Neural cell (in vitro differentiated cells): ENCODE data around the gene EFCAB6. TPM values are rescaled to one million over a fixed set of nuclear protein-coding genes. Genes with fewer than 3 reads are reported as not detected.

Source experiments
- H2AFZ ChIP-seq: fragments of 200-600, 300-800 bp; sonication (generic), shearing (Covaris generic); 2 replicates; pipeline ENCODE4 v1.6.0; 2014; ENCODE audit warnings: low read depth, mild to moderate bottlenecking, antibody characterized with exemption, low read length, moderate library complexity
- H3F3A ChIP-seq: fragments of 200-600 bp; shearing (Covaris generic); 2 replicates; pipeline ENCODE4 v1.6.1; 2016; ENCODE audit warnings: mild to moderate bottlenecking, moderate library complexity, mixed read lengths, antibody characterized with exemption, low read length; ENCODE audit not compliant: insufficient read depth, poor library complexity, severe bottlenecking
- H3K27ac ChIP-seq: fragments of 200-600, 300-800 bp; sonication (generic), shearing (Covaris generic); 2 replicates; pipeline ENCODE4 v1.5.1; 2014; ENCODE audit warnings: mild to moderate bottlenecking, low read length, moderate library complexity
- H3K27me3 ChIP-seq: fragments of 300-800, 200-600 bp; sonication (generic), shearing (Covaris generic); 2 replicates; pipeline ENCODE4 v1.6.0; 2014; ENCODE audit warnings: mild to moderate bottlenecking, low read depth, low read length, moderate library complexity; ENCODE audit not compliant: insufficient read depth
- H3K36me3 ChIP-seq: fragments of 300-800, 200-600 bp; sonication (generic), shearing (Covaris generic); 2 replicates; pipeline ENCODE4 v1.5.1; 2014; ENCODE audit warnings: mild to moderate bottlenecking, antibody characterized with exemption, low read length, moderate library complexity; ENCODE audit not compliant: insufficient read depth
- H3K4me2 ChIP-seq: fragments of 300-800, 200-600 bp; sonication (generic), shearing (Covaris generic); 2 replicates; pipeline ENCODE4 v1.6.0; 2014; ENCODE audit warnings: mild to moderate bottlenecking, low read length
- H3K4me3 ChIP-seq: fragments of 300-800, 200-600 bp; sonication (generic), shearing (Covaris generic); 2 replicates; pipeline ENCODE4 v1.5.1; 2014; ENCODE audit warnings: mild to moderate bottlenecking, low read length, moderate library complexity
- H3K79me2 ChIP-seq: fragments of 200-600 bp; shearing (Covaris generic); replicated peaks from 2 replicates; pipeline ENCODE4 v1.6.0; 2014; ENCODE audit warnings: mild to moderate bottlenecking, low read length, moderate library complexity; ENCODE audit not compliant: insufficient read depth
- H3K9ac ChIP-seq: fragments of 300-800, 200-600 bp; sonication (generic), shearing (Covaris generic); 2 replicates; pipeline ENCODE4 v1.6.1; 2016; ENCODE audit warnings: mild to moderate bottlenecking, low read length, mixed read lengths
- H3K9me2 ChIP-seq: fragments of 200-600 bp; shearing (Covaris generic); 2 replicates; pipeline ENCODE4 v1.6.1; 2016; ENCODE audit warnings: mild to moderate bottlenecking, low read length, mixed read lengths; ENCODE audit not compliant: insufficient read depth
- H3K9me3 ChIP-seq: fragments of 200-600, 300-800 bp; sonication (generic), shearing (Covaris generic); 2 replicates; pipeline ENCODE4 v1.6.1; 2016; ENCODE audit warnings: mild to moderate bottlenecking, mixed run types, low read length, moderate library complexity, mixed read lengths
- H4K20me1 ChIP-seq: fragments of 200-600 bp; shearing (Covaris generic); 2 replicates; pipeline ENCODE4 v1.6.1; 2016; ENCODE audit warnings: mild to moderate bottlenecking, mixed run types; ENCODE audit not compliant: insufficient read depth
- EP300 ChIP-seq: fragments of 450-650 bp; conservative IDR thresholded peaks from 2 replicates; pipeline ENCODE4 v1.6.1; 2014; ENCODE audit warnings: antibody characterized with exemption, mild to moderate bottlenecking, moderate library complexity; ENCODE audit not compliant: poor library complexity, severe bottlenecking
- EZH2 ChIP-seq: fragments of 200-600, 300-800 bp; shearing (Covaris generic), sonication (generic); IDR thresholded peaks from 2 replicates; pipeline ENCODE4 v1.6.1; 2014; ENCODE audit warnings: antibody characterized with exemption, low read length, borderline replicate concordance, mild to moderate bottlenecking; ENCODE audit not compliant: insufficient read depth, poor library complexity, severe bottlenecking
- MXI1 ChIP-seq: fragments of 450-650 bp; conservative IDR thresholded peaks from 2 replicates; pipeline ENCODE4 v1.6.1; 2014; ENCODE audit warnings: antibody characterized with exemption, mild to moderate bottlenecking; ENCODE audit not compliant: poor library complexity, severe bottlenecking
- POLR2AphosphoS5 ChIP-seq: IDR thresholded peaks from 2 replicates; pipeline ENCODE4 v1.6.1; 2012
- RAD21 ChIP-seq: fragments of 450-650 bp; conservative IDR thresholded peaks from 2 replicates; pipeline ENCODE4 v1.6.1; 2014; ENCODE audit warnings: antibody characterized with exemption, mild to moderate bottlenecking, moderate library complexity
- REST ChIP-seq: IDR thresholded peaks from 2 replicates; pipeline ENCODE4 v1.6.1; 2012; ENCODE audit warnings: borderline replicate concordance
- SMC3 ChIP-seq: fragments of 450-650 bp; conservative IDR thresholded peaks from 2 replicates; pipeline ENCODE4 v1.6.1; 2014; ENCODE audit warnings: antibody characterized with exemption, mild to moderate bottlenecking, moderate library complexity; ENCODE audit not compliant: poor library complexity
- TAF1 ChIP-seq: IDR thresholded peaks from 2 replicates; pipeline ENCODE4 v1.6.1; 2012; ENCODE audit warnings: low read depth
- polyA plus RNA-seq: library from polyadenylated mRNA; depleted of rRNA; stranded (reverse); fragments of >200 nt; gene quantifications from 2 replicates; pipeline ENCODE4 v1.2.3, GENCODE V29; 2014
- TF ChIP-seq, protein P1 (sequence below): fragments of 450-650 bp; IDR thresholded peaks from 2 replicates; pipeline ENCODE4 v1.5.1; 2014; ENCODE audit warnings: antibody characterized with exemption, mild to moderate bottlenecking, moderate library complexity; ENCODE audit not compliant: poor library complexity, severe bottlenecking

The EFCAB6 gene
- polyA plus RNA-seq, 1 donor from 2014 or later: 1.4 TPM

DNA sequence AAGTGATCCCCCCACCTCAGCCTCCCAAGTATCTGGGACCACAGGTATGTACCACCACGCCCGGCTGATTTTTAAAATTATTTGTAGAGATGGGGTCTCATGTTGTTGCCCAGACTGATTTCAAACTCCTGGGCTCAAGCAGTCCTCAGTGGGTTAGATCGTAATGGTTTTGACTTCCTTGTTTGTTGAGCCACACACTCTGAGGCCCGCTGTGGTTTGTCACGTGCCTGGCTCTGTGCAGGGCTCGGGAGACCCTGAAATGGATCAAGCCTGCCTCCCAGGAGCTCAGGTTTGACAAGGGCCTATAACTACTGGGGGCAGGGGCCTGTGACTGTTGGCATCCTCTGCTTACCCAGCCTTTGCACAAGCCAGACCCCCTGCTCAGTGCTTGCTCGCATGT, 332.1 kb downstream of the EFCAB6 start:
- Histone ChIP-seq H4K20me1 (no peaks in the 10 kb centered on the region), H3K4me3 (no peak overlapping the region), H3K79me2 (no peaks in the 10 kb centered on the region), H2AFZ (no peak overlapping the region), H3K9me3 (no peaks in the 10 kb centered on the region), H3K27ac (no peak overlapping the region), H3F3A (no peaks in the 10 kb centered on the region), H3K9me2 (no peaks in the 10 kb centered on the region), H3K4me2 (no peak overlapping the region), H3K27me3 (no peaks in the 10 kb centered on the region), H3K9ac (no peak overlapping the region), H3K36me3 (no peaks in the 10 kb centered on the region)
- TF ChIP-seq RAD21 (no peak), MXI1 (no peak), EP300 (no peak), EZH2 (no peak), POLR2AphosphoS5 (no peak), REST (no peak), SMC3 (no peak)

- H3K79me2 ChIP-seq: no peaks in the 10 kb centered on the region
- no peak overlapping the region for H3K4me2 ChIP-seq
- no peak overlapping the region for H3K9ac ChIP-seq
- TF ChIP-seq POLR2AphosphoS5: no peak
- TF ChIP-seq EP300: no peak
- no peak for TF ChIP-seq TAF1
- no peak for TF ChIP-seq SMC3
- TF ChIP-seq, protein P1, sequence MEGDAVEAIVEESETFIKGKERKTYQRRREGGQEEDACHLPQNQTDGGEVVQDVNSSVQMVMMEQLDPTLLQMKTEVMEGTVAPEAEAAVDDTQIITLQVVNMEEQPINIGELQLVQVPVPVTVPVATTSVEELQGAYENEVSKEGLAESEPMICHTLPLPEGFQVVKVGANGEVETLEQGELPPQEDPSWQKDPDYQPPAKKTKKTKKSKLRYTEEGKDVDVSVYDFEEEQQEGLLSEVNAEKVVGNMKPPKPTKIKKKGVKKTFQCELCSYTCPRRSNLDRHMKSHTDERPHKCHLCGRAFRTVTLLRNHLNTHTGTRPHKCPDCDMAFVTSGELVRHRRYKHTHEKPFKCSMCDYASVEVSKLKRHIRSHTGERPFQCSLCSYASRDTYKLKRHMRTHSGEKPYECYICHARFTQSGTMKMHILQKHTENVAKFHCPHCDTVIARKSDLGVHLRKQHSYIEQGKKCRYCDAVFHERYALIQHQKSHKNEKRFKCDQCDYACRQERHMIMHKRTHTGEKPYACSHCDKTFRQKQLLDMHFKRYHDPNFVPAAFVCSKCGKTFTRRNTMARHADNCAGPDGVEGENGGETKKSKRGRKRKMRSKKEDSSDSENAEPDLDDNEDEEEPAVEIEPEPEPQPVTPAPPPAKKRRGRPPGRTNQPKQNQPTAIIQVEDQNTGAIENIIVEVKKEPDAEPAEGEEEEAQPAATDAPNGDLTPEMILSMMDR: no peak
- TF ChIP-seq REST: no peak
- TF ChIP-seq EZH2: no peak
- no peak for TF ChIP-seq MXI1
- no peak for TF ChIP-seq RAD21
- no peaks in the 10 kb centered on the region for H4K20me1 ChIP-seq
- no peaks in the 10 kb centered on the region for H3K36me3 ChIP-seq
- H3K27ac ChIP-seq: no peak overlapping the region
- H3F3A ChIP-seq: no peaks in the 10 kb centered on the region
- no peaks in the 10 kb centered on the region for H3K9me2 ChIP-seq
- no peak overlapping the region for H3K4me3 ChIP-seq
- H3K9me3 ChIP-seq: no peaks in the 10 kb centered on the region
- no peaks in the 10 kb centered on the region for H3K27me3 ChIP-seq
- H2AFZ ChIP-seq: no peak overlapping the region
Observed at GRCh38 chr22:43479301-43479950, 332.7 kb downstream of the EFCAB6 start.
